HepG2 (cell line): ENCODE results near the gene GCLM. TPM values are rescaled to one million over a fixed set of nuclear protein-coding genes. Genes with fewer than 3 reads are reported as not detected.
A peak's percentile ranks its signal among the peaks of the same experiment; 100 is the strongest.

Experiments used
- ATF2 ChIP-seq: sonication (generic); formaldehyde crosslinking; IDR thresholded peaks from 2 replicates; pipeline ENCODE4 v1.4.0; 2020; ENCODE audit warnings: missing genetic modification reagents
- CBX2 ChIP-seq, 2 experiments: fragments of 200-600 bp in 1 of 2; sonication (generic); formaldehyde crosslinking in 1 of 2; IDR thresholded peaks; 2 replicates each; pipeline versions ENCODE4 v1.7.0 to v1.8.1; 2018 to 2022; ENCODE audit warnings: low read depth in 2 of 2, low read length in 1 of 2, mild to moderate bottlenecking in 1 of 2, missing genetic modification reagents in 1 of 2
- GLI4 ChIP-seq: sonication (generic); formaldehyde crosslinking; IDR thresholded peaks from 2 replicates; pipeline ENCODE4 v1.5.1; 2020; ENCODE audit warnings: missing genetic modification reagents, mild to moderate bottlenecking, moderate library complexity, borderline replicate concordance
- GPN1 ChIP-seq: sonication (generic); formaldehyde crosslinking; IDR thresholded peaks from 2 replicates; pipeline ENCODE4 v1.5.1; 2020; ENCODE audit warnings: missing genetic modification reagents, borderline replicate concordance
- HDAC1 ChIP-seq: sonication (generic); formaldehyde crosslinking; IDR thresholded peaks from 2 replicates; pipeline ENCODE4 v1.5.1; 2020; ENCODE audit warnings: mild to moderate bottlenecking, missing genetic modification reagents
- HMG20B ChIP-seq: conservative IDR thresholded peaks from 2 replicates; pipeline ENCODE4 v1.6.1; 2016; ENCODE audit warnings: missing genetic modification reagents, missing compliant biosample characterization
- MAFF ChIP-seq: IDR thresholded peaks from 2 replicates; pipeline ENCODE4 v1.6.1; 2011; ENCODE audit warnings: low read depth, low read length, improper control_type of control experiment
- MEIS1 ChIP-seq: sonication (generic); formaldehyde crosslinking; IDR thresholded peaks from 2 replicates; pipeline ENCODE4 v1.9.0; 2021; ENCODE audit warnings: mild to moderate bottlenecking, missing genetic modification reagents, moderate library complexity, borderline replicate concordance
- NFYC ChIP-seq: IDR thresholded peaks from 2 replicates; pipeline ENCODE4 v1.6.1; 2016; ENCODE audit warnings: missing genetic modification reagents, missing compliant biosample characterization
- PAX8 ChIP-seq: sonication (generic); formaldehyde crosslinking; IDR thresholded peaks from 2 replicates; pipeline ENCODE4 v1.8.0; 2022; ENCODE audit warnings: mild to moderate bottlenecking, missing genetic modification reagents, borderline replicate concordance
- RARG ChIP-seq: sonication (generic); formaldehyde crosslinking; IDR thresholded peaks from 2 replicates; pipeline ENCODE4 v1.4.0; 2020; ENCODE audit warnings: low read depth, mild to moderate bottlenecking, missing genetic modification reagents
- SMAD9 ChIP-seq: sonication (generic); formaldehyde crosslinking; IDR thresholded peaks from 2 replicates; pipeline ENCODE4 v1.5.1; 2020; ENCODE audit warnings: mild to moderate bottlenecking, missing genetic modification reagents
- SSRP1 ChIP-seq: IDR thresholded peaks from 2 replicates; pipeline ENCODE4 v1.6.1; 2016; ENCODE audit warnings: control low read depth
- THAP11 ChIP-seq: IDR thresholded peaks from 2 replicates; pipeline ENCODE4 v1.6.1; 2016; ENCODE audit warnings: missing biosample characterization, missing genetic modification reagents
- YEATS4 ChIP-seq: sonication (generic); formaldehyde crosslinking; IDR thresholded peaks from 2 replicates; pipeline ENCODE4 v1.4.0; 2020; ENCODE audit warnings: missing genetic modification reagents, borderline replicate concordance
- ZBTB26 ChIP-seq: IDR thresholded peaks from 2 replicates; pipeline ENCODE4 v1.6.1; 2016; ENCODE audit warnings: missing compliant biosample characterization, missing genetic modification reagents, borderline replicate concordance
- ZBTB33 ChIP-seq: sonication (generic); formaldehyde crosslinking; IDR thresholded peaks from 2 replicates; pipeline ENCODE4 v1.4.0; 2020; ENCODE audit warnings: missing genetic modification reagents
- ZNF124 ChIP-seq: sonication (generic); formaldehyde crosslinking; IDR thresholded peaks from 2 replicates; pipeline ENCODE4 v1.4.0; 2020; ENCODE audit warnings: missing genetic modification reagents
- ZNF143 ChIP-seq: sonication (generic); formaldehyde crosslinking; IDR thresholded peaks from 2 replicates; pipeline ENCODE4 v1.4.0; 2020; ENCODE audit warnings: missing genetic modification reagents
- ZNF337 ChIP-seq: sonication (generic); formaldehyde crosslinking; IDR thresholded peaks from 2 replicates; pipeline ENCODE4 v1.5.1; 2020; ENCODE audit warnings: missing genetic modification reagents, low read depth, mild to moderate bottlenecking, borderline replicate concordance
- ZNF34 ChIP-seq: sonication (generic); formaldehyde crosslinking; IDR thresholded peaks from 2 replicates; pipeline ENCODE4 v1.4.0; 2020; ENCODE audit warnings: mild to moderate bottlenecking, missing genetic modification reagents, borderline replicate concordance
- ZNF451 ChIP-seq: sonication (generic); formaldehyde crosslinking; IDR thresholded peaks from 2 replicates; pipeline ENCODE4 v1.5.0; 2020; ENCODE audit warnings: mild to moderate bottlenecking, missing genetic modification reagents
- ZNF616 ChIP-seq: sonication (generic); formaldehyde crosslinking; IDR thresholded peaks from 2 replicates; pipeline ENCODE4 v1.5.0; 2020; ENCODE audit warnings: low read depth, mild to moderate bottlenecking, missing genetic modification reagents
- ZNF839 ChIP-seq: sonication (generic); formaldehyde crosslinking; IDR thresholded peaks from 2 replicates; pipeline ENCODE4 v1.4.0; 2020; ENCODE audit warnings: missing genetic modification reagents, mild to moderate bottlenecking, borderline replicate concordance
- polyA plus RNA-seq, 8 experiments: library from polyadenylated mRNA; depleted of rRNA in 3 of 8; stranded (reverse) in 7 of 8; unstranded in 1 of 8; fragments of >200 nt; fragmentation: Illumina TruSeq in 4 of 8; extraction: Trizol in 4 of 8; gene quantifications; 2 replicates each; pipeline versions ENCODE4 v1.2.1 to v1.2.3, GENCODE V29; 2011 to 2016; ENCODE audit warnings: low read depth in 4 of 8, missing spikeins in 1 of 8, mixed read lengths in 1 of 8; ENCODE audit not compliant: insufficient read depth in 1 of 8
- total RNA-seq, 5 experiments: library from RNA; depleted of rRNA; stranded (reverse); fragments of >200 nt; fragmentation: Illumina TruSeq; extraction: Trizol; gene quantifications; 2 replicates each; pipeline ENCODE4 v1.2.3, GENCODE V29; 2016; ENCODE audit warnings: low read depth in 1 of 5

GCLM gene
- total and polyA plus RNA-seq, 2 of the 13 experiments (the other 11 are each of a cell fraction or from before 2014, with no cell fraction given): 8.7 to 29.9 TPM

GRCh38 chr1:93847811-93848288, 61.4 kb downstream of the GCLM start (continued):
- TF ChIP-seq NFYC (CRISPR knock-in tag) (no peak), GLI4 (CRISPR knock-in tag) (no peak), MEIS1 (CRISPR knock-in tag) (no peak), ZNF337 (CRISPR knock-in tag) (no peak), YEATS4 (CRISPR knock-in tag) (no peak), ZBTB26 (CRISPR knock-in tag) (no peak), ZNF124 (no peak), SSRP1 (CRISPR knock-in tag) (no peak), GPN1 (CRISPR knock-in tag) (no peak), ZNF34 (CRISPR knock-in tag) (0 out of 2 replicates have a peak, but pooled peaks have one; percentile 7), ZNF451 (CRISPR knock-in tag) (no peak; the same call in 1 of the 2 replicates), ATF2 (CRISPR knock-in tag) (no peak), THAP11 (CRISPR knock-in tag) (no peak), HDAC1 (CRISPR knock-in tag) (no peak; the same call in none of the 2 replicates), CBX2 (IDR thresholded peaks at IDR 0.05; ENCODE audit: low read depth, low read length) (no peak), CBX2 (CRISPR knock-in tag; IDR thresholded peaks at IDR 0.05; ENCODE audit: low read depth) (no peak), HMG20B (CRISPR knock-in tag) (no peak), ZNF616 (0 out of 2 replicates have a peak, but pooled peaks have one; percentile 43), ZNF143 (no peak), RARG (no peak), PAX8 (no peak), MAFF (no peak), ZBTB33 (CRISPR knock-in tag) (no peak), SMAD9 (CRISPR knock-in tag) (no peak), ZNF839 (CRISPR knock-in tag) (no peak)
